Measurements from ENCODE around the gene TCF7L1. TPM values are rescaled to one million over a fixed set of nuclear protein-coding genes. Genes with fewer than 3 reads are reported as not detected.

Gene TCF7L1
- total RNA-seq, 1 donor from 2014 or later: 30.8 TPM

DNA sequence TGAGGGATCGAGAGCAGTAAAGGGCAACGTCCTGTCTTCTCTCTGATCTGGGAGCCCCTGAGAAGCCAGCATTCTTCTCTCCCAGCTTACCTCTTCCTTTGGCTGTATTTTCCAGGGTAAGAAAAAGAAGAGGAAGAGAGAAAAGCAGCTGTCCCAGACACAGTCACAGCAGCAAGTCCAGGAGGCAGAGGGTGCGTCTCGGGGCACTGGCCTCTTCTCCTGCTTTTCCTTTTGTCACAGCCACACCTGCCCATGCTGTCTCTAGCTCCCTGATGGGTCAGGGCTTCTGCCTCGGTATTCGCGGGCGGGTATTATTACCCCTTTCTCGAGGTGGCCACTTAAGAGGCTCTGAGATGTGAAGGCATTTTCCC is 174.3 kb downstream of the TCF7L1 start:
- TF ChIP-seq, protein P1, sequence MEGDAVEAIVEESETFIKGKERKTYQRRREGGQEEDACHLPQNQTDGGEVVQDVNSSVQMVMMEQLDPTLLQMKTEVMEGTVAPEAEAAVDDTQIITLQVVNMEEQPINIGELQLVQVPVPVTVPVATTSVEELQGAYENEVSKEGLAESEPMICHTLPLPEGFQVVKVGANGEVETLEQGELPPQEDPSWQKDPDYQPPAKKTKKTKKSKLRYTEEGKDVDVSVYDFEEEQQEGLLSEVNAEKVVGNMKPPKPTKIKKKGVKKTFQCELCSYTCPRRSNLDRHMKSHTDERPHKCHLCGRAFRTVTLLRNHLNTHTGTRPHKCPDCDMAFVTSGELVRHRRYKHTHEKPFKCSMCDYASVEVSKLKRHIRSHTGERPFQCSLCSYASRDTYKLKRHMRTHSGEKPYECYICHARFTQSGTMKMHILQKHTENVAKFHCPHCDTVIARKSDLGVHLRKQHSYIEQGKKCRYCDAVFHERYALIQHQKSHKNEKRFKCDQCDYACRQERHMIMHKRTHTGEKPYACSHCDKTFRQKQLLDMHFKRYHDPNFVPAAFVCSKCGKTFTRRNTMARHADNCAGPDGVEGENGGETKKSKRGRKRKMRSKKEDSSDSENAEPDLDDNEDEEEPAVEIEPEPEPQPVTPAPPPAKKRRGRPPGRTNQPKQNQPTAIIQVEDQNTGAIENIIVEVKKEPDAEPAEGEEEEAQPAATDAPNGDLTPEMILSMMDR (IDR thresholded peaks at IDR 0.05; ENCODE audit: insufficient read depth, low read depth, low read length): no peak
- TF ChIP-seq EZH2 (IDR thresholded peaks at IDR 0.05; ENCODE audit: insufficient read depth, low read length): no peak
- Histone ChIP-seq H3K27me3 (ENCODE audit: insufficient read depth, low read length) (no peaks in the 10 kb centered on the region), H3K4me1 (ENCODE audit: insufficient read depth, low read length) (peaks cover 14% of the 10 kb centered on the region), H2AFZ (ENCODE audit: low read depth, low read length) (no peak overlapping the region), H3K9me3 (ENCODE audit: insufficient read depth, low read depth, low read length) (no peaks in the 10 kb centered on the region), H3K27ac (ENCODE audit: low read depth, low read length) (no peak overlapping the region), H3K4me3 (ENCODE audit: insufficient read depth, low read depth, low read length) (no peak overlapping the region), H3K4me2 (ENCODE audit: low read length) (no peak overlapping the region), H3K9ac (ENCODE audit: low read length) (no peak overlapping the region), H3K36me3 (ENCODE audit: insufficient read depth, low read length) (no peaks in the 10 kb centered on the region), H3K79me2 (ENCODE audit: insufficient read depth, low read length) (no peaks in the 10 kb centered on the region), H4K20me1 (ENCODE audit: insufficient read depth, low read length) (no peaks in the 10 kb centered on the region)
- H3K36me3 Mint-ChIP-seq (ENCODE audit: low read depth, unreplicated experiment): peaks cover 14% of the 10 kb centered on the region
- no peaks in the 10 kb centered on the region for H3K27me3 Mint-ChIP-seq (ENCODE audit: low read depth, unreplicated experiment)
- DNase-seq (ENCODE audit: low read depth) (no peak), FAIRE-seq (no peak)
- no peak overlapping the region for H3K27ac Mint-ChIP-seq (ENCODE audit: unreplicated experiment)
- H3K4me1 Mint-ChIP-seq (ENCODE audit: low read depth, unreplicated experiment): peaks cover 20% of the 10 kb centered on the region
- no peaks in the 10 kb centered on the region for H3K9me3 Mint-ChIP-seq (ENCODE audit: unreplicated experiment)
- no peak overlapping the region for H3K4me3 Mint-ChIP-seq (ENCODE audit: unreplicated experiment)

DNA sequence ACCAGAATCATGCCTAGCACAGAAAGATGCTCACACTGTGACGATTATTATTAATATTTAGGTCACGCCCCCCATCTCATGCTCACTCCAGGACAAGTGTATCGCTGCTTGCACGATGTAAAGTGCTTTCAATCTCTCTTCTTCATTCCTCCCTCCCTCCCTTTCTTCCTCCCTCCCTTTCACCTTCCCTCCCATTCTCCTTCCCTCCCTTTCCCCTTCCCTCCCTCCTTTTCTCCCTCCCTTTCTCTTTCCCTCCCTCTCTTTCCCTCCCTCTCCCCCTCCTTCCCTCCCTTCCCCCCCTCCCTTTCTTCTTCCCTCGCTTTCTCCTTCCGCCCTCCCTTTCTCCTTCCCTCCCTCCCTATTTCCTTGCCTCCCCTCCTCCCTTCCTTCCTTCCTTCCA is 175.0 kb downstream of the TCF7L1 start:
- Mint-ChIP-seq H3K36me3 (ENCODE audit: low read depth, unreplicated experiment) (peaks cover 14% of the 10 kb centered on the region), H3K27me3 (ENCODE audit: low read depth, unreplicated experiment) (no peaks in the 10 kb centered on the region), H3K9me3 (ENCODE audit: unreplicated experiment) (no peaks in the 10 kb centered on the region), H3K27ac (ENCODE audit: unreplicated experiment) (no peak overlapping the region), H3K4me1 (ENCODE audit: low read depth, unreplicated experiment) (peaks cover 20% of the 10 kb centered on the region), H3K4me3 (ENCODE audit: unreplicated experiment) (no peak overlapping the region)
- Histone ChIP-seq H3K27ac (ENCODE audit: low read depth, low read length) (no peak overlapping the region), H3K36me3 (ENCODE audit: insufficient read depth, low read length) (no peaks in the 10 kb centered on the region), H3K9me3 (ENCODE audit: insufficient read depth, low read depth, low read length) (no peaks in the 10 kb centered on the region), H3K4me3 (ENCODE audit: insufficient read depth, low read depth, low read length) (no peak overlapping the region), H3K9ac (ENCODE audit: low read length) (no peak overlapping the region), H3K27me3 (ENCODE audit: insufficient read depth, low read length) (no peaks in the 10 kb centered on the region), H2AFZ (ENCODE audit: low read depth, low read length) (no peak overlapping the region), H3K4me1 (ENCODE audit: insufficient read depth, low read length) (peaks cover 14% of the 10 kb centered on the region), H4K20me1 (ENCODE audit: insufficient read depth, low read length) (no peaks in the 10 kb centered on the region), H3K79me2 (ENCODE audit: insufficient read depth, low read length) (no peaks in the 10 kb centered on the region), H3K4me2 (ENCODE audit: low read length) (no peak overlapping the region)
- DNase-seq (ENCODE audit: low read depth) (no peak), FAIRE-seq (no peak)
- TF ChIP-seq, protein P1 (IDR thresholded peaks at IDR 0.05; ENCODE audit: insufficient read depth, low read depth, low read length): no peak
- TF ChIP-seq EZH2 (IDR thresholded peaks at IDR 0.05; ENCODE audit: insufficient read depth, low read length): no peak

DNA sequence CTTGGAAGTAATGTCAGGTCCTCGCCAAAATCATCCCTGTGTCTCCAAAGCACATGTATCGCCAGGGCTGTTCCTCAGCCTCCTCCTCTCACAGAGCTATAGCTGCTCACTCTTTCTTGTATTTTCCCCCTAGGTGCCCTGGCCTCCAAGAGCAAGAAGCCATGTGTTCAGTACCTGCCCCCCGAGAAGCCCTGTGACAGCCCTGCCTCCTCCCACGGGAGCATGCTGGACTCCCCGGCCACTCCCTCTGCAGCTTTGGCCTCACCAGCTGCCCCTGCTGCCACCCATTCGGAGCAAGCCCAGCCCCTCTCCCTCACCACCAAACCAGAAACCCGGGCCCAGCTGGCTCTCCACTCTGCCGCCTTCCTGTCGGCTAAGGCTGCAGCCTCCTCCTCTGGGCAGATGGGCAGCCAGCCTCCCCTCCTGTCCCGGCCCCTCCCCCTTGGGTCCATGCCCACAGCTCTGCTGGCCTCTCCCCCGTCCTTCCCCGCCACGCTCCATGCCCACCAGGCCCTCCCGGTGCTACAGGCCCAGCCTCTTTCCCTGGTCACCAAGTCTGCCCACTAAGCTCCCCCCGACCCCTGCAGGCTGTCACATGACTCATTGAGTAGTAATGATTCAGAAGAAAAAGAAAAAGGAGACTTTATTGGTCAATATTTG is 175.8 kb downstream of the TCF7L1 start:
- FAIRE-seq (no peak), DNase-seq (ENCODE audit: low read depth) (peak; percentile 56)
- Histone ChIP-seq H3K4me2 (ENCODE audit: low read length) (peak overlapping the region; percentile 62), H3K9ac (ENCODE audit: low read length) (no peak overlapping the region), H4K20me1 (ENCODE audit: insufficient read depth, low read length) (no peaks in the 10 kb centered on the region), H3K4me3 (ENCODE audit: insufficient read depth, low read depth, low read length) (no peak overlapping the region), H2AFZ (ENCODE audit: low read depth, low read length) (peak overlapping the region; percentile 14), H3K79me2 (ENCODE audit: insufficient read depth, low read length) (no peaks in the 10 kb centered on the region), H3K36me3 (ENCODE audit: insufficient read depth, low read length) (no peaks in the 10 kb centered on the region), H3K27me3 (ENCODE audit: insufficient read depth, low read length) (no peaks in the 10 kb centered on the region), H3K9me3 (ENCODE audit: insufficient read depth, low read depth, low read length) (no peaks in the 10 kb centered on the region), H3K4me1 (ENCODE audit: insufficient read depth, low read length) (peaks cover 18% of the 10 kb centered on the region), H3K27ac (ENCODE audit: low read depth, low read length) (no peak overlapping the region)
- no peak overlapping the region for H3K4me3 Mint-ChIP-seq (ENCODE audit: unreplicated experiment)
- no peaks in the 10 kb centered on the region for H3K27me3 Mint-ChIP-seq (ENCODE audit: low read depth, unreplicated experiment)
- peaks cover 15% of the 10 kb centered on the region for H3K36me3 Mint-ChIP-seq (ENCODE audit: low read depth, unreplicated experiment)
- no peak overlapping the region for H3K27ac Mint-ChIP-seq (ENCODE audit: unreplicated experiment)
- H3K4me1 Mint-ChIP-seq (ENCODE audit: low read depth, unreplicated experiment): peaks cover 23% of the 10 kb centered on the region
- H3K9me3 Mint-ChIP-seq (ENCODE audit: unreplicated experiment): no peaks in the 10 kb centered on the region
- TF ChIP-seq, protein P1 (IDR thresholded peaks at IDR 0.05; ENCODE audit: insufficient read depth, low read depth, low read length): no peak
- no peak for TF ChIP-seq EZH2 (IDR thresholded peaks at IDR 0.05; ENCODE audit: insufficient read depth, low read length)

Data from astrocyte (in vitro differentiated cells and primary cell).